Tibial artery (tissue), 4 donors: ENCODE results near the gene PRKG1.
A peak's percentile ranks its signal among the peaks of the same experiment; 100 is the strongest.

ENCODE experiments used
- DNase-seq, 2 donors: peaks; one replicate each; pipeline ENCODE4 v3.0.0-alpha.2; 2019
- H3K27ac ChIP-seq, 2 donors: fragments of 200-600 bp; sonication (generic) in 1 of 2; 1 replicate in 1 of 2; 2 replicates in 1 of 2; pipeline ENCODE4 v1.5.1; 2018 to 2019; ENCODE audit warnings: mild to moderate bottlenecking in 1 of 2
- H3K27me3 ChIP-seq, 2 donors: fragments of 200-600 bp; sonication (generic) in 1 of 2; one replicate each; pipeline versions ENCODE4 v1.5.1 to v1.6.0; 2016 to 2019
- H3K36me3 ChIP-seq, 3 donors: fragments of 200-600 bp; sonication (generic) in 2 of 3; one replicate each; pipeline ENCODE4 v1.5.1; 2016 to 2019; ENCODE audit warnings: mild to moderate bottlenecking in 2 of 3
- H3K4me1 ChIP-seq, 4 donors: fragments of 200-600 bp; sonication (generic) in 2 of 4; 1 replicate in 3 of 4; 2 replicates in 1 of 4; pipeline ENCODE4 v1.5.1; 2016 to 2019
- H3K4me3 ChIP-seq, 2 donors: fragments of 200-600 bp; sonication (generic) in 1 of 2; 1 replicate in 1 of 2; 2 replicates in 1 of 2; pipeline ENCODE4 v1.5.1; 2018 to 2019; ENCODE audit warnings: mild to moderate bottlenecking in 2 of 2
- H3K9me3 ChIP-seq, 3 donors: fragments of 200-600 bp; sonication (generic) in 1 of 3; one replicate each; pipeline ENCODE4 v1.5.1; 2016 to 2019
- intact Hi-C: fragments of 100-400 bp; cut with DNase I; formaldehyde crosslinking; loops from one replicate; pipeline ENCODE4 v1.15.0; 2023; ENCODE audit warnings: low total_unique reads
- TF ChIP-seq, protein P1 (sequence below), 2 experiments: fragments of 200-600 bp in 1 of 2; fragments of 450-650 bp in 1 of 2; IDR thresholded peaks; one replicate each; pipeline ENCODE4 v1.5.1; 2017 to 2019; ENCODE audit warnings: antibody characterized with exemption in 2 of 2, mild to moderate bottlenecking in 1 of 2, moderate library complexity in 1 of 2

The PRKG1 gene

DNA sequence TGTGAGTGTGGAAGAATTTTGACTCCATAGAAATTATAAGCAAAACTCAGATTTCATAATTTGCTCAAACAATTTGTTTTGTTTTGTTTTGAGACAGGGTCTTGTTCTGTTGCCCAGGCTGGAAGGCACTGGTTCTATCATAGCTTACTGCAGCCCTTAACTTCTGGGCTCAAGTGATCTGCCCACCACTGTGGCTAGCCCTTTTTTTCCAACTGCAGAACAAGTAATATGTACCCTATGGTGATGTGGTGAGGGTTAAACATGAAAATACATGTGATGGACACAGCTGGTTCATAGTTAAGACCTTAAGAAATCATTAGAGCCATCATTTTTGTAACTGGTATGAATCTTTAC lies 594.0 kb downstream of the PRKG1 start:
- H3K4me3 ChIP-seq: no peak overlapping the region
- no peaks in the 10 kb centered on the region for H3K9me3 ChIP-seq
- no peaks in the 10 kb centered on the region for H3K27me3 ChIP-seq
- TF ChIP-seq, protein P1, sequence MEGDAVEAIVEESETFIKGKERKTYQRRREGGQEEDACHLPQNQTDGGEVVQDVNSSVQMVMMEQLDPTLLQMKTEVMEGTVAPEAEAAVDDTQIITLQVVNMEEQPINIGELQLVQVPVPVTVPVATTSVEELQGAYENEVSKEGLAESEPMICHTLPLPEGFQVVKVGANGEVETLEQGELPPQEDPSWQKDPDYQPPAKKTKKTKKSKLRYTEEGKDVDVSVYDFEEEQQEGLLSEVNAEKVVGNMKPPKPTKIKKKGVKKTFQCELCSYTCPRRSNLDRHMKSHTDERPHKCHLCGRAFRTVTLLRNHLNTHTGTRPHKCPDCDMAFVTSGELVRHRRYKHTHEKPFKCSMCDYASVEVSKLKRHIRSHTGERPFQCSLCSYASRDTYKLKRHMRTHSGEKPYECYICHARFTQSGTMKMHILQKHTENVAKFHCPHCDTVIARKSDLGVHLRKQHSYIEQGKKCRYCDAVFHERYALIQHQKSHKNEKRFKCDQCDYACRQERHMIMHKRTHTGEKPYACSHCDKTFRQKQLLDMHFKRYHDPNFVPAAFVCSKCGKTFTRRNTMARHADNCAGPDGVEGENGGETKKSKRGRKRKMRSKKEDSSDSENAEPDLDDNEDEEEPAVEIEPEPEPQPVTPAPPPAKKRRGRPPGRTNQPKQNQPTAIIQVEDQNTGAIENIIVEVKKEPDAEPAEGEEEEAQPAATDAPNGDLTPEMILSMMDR (IDR thresholded peaks at IDR 0.05): no peak
- DNase-seq: no peak
- peak overlapping the region in 1 of 2 donors; percentile 13 for H3K27ac ChIP-seq
- intact Hi-C loops: no loop called here
- no peaks in the 10 kb centered on the region for H3K36me3 ChIP-seq
- peaks cover 0 to 31% (median 11%) of the 10 kb centered on the region in 4 donors for H3K4me1 ChIP-seq

DNA sequence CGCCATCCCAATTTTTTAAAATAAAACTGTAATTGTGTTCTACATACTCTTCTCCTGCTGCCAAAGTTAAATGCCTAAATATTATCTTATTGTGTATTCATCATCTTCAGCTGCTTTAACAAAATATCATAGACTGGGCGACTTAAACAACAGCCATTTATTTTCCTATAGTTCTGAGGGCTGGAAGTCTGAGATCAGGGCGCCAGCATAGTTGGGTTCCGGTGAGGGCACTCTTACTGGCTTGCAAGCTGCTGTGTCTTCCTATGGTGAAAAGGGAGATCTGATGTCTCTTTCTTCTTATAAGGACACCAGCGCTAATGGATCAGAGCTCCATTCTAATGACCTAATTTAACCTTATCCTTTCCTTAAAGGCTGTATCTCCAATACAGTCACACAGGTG lies 594.8 kb downstream of the PRKG1 start:
- intact Hi-C loops: no loop called here
- TF ChIP-seq, protein P1 (IDR thresholded peaks at IDR 0.05): no peak

DNA sequence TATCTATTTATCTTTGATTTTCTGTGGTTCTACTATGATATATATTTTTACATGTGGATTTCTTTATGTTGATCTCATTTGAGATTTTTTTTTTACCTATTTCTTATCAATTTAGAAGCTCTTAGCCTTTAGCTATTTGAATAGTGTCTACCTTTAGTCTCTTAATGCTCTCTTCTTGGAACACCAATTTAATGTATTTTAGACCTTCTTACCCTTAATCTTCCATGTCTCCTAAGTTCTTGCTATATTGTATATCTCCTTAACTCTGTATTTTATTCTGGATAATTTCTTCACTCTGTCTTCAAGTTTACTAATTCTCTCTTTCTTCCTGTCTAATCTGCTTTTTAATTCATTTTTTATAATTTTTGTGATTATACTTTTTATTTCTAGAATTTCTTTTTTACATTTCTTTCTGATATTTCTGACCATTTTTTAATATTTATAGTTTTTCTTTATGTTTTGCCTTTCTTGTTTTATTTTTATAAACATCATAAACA lies 597.8 kb downstream of the PRKG1 start:
- H3K9me3 ChIP-seq: no peaks in the 10 kb centered on the region
- intact Hi-C loops: no loop called here
- H3K4me3 ChIP-seq: no peak overlapping the region
- TF ChIP-seq, protein P1 (IDR thresholded peaks at IDR 0.05): no peak
- H3K36me3 ChIP-seq: no peaks in the 10 kb centered on the region
- no peak for DNase-seq
- H3K27me3 ChIP-seq: no peaks in the 10 kb centered on the region
- H3K27ac ChIP-seq: no peak overlapping the region
- peaks cover 0 to 24% (median 11%) of the 10 kb centered on the region in 4 donors for H3K4me1 ChIP-seq

More for the DNA sequence above, 594.8 kb downstream of the PRKG1 start:
- H3K9me3 ChIP-seq: no peaks in the 10 kb centered on the region
- peaks cover 0 to 31% (median 11%) of the 10 kb centered on the region in 4 donors for H3K4me1 ChIP-seq
- H3K27me3 ChIP-seq: no peaks in the 10 kb centered on the region
- no peaks in the 10 kb centered on the region for H3K36me3 ChIP-seq
- no peak overlapping the region for H3K4me3 ChIP-seq
- no peak for DNase-seq
- H3K27ac ChIP-seq: no peak overlapping the region

DNA sequence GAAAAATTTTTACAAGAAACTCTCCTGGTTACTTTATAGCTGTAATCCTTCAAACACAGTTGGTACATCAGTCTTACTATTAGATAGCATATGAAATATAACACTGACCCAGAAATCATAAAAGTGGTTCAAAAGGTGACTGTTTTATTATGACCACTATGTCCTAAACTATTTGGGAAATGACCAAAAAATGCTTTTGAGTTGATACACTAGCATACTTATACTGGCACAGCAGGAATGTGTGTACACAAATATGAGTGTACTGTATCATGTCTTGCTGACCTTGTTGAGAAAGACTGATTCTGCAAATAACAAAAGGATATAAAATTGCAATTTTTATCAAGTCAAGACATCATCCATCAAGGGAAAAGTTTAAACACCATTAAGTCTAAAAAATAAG lies 600.8 kb downstream of the PRKG1 start:
- intact Hi-C loops: no loop called here
- TF ChIP-seq, protein P1 (IDR thresholded peaks at IDR 0.05): no peak
- Histone ChIP-seq H3K27ac (no peak overlapping the region), H3K4me1 (peaks cover 0 to 24% (median 0%) of the 10 kb centered on the region in 4 donors), H3K27me3 (no peaks in the 10 kb centered on the region), H3K4me3 (no peak overlapping the region), H3K9me3 (no peaks in the 10 kb centered on the region), H3K36me3 (no peaks in the 10 kb centered on the region)
- DNase-seq: no peak

DNA sequence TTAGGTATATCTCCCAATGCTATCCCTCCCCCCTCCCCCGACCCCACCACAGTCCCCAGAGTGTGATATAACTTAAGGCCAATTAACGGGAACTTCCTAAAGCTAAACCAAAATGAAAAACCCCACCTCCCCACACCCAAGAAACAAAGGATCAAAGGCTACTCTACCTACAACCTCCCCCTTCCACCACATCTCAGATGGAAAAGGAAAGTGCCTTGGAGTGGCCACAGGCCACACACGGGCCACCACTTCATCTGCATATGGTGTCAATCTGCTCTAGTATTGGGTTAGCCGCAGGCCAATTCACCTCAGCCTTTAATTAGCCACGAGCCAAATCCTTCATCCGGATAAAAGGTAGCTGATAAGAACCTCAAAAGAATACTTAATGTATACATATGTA lies 605.6 kb downstream of the PRKG1 start:
- DNase-seq: no peak
- H3K27me3 ChIP-seq: no peaks in the 10 kb centered on the region
- H3K9me3 ChIP-seq: no peaks in the 10 kb centered on the region
- TF ChIP-seq, protein P1 (IDR thresholded peaks at IDR 0.05): no peak
- H3K4me3 ChIP-seq: no peak overlapping the region
- intact Hi-C loops: no loop called here
- peaks cover 0 to 56% (median 9%) of the 10 kb centered on the region in 4 donors for H3K4me1 ChIP-seq
- H3K27ac ChIP-seq: no peak overlapping the region
- H3K36me3 ChIP-seq: no peaks in the 10 kb centered on the region
